ENCODE data around the gene SHOX.
"Not testable (repeated sequence)": the region's sequence is repeated elsewhere in the genome, so short reads cannot be mapped to it uniquely, and the experiment has no call there.

Gene SHOX

DNA sequence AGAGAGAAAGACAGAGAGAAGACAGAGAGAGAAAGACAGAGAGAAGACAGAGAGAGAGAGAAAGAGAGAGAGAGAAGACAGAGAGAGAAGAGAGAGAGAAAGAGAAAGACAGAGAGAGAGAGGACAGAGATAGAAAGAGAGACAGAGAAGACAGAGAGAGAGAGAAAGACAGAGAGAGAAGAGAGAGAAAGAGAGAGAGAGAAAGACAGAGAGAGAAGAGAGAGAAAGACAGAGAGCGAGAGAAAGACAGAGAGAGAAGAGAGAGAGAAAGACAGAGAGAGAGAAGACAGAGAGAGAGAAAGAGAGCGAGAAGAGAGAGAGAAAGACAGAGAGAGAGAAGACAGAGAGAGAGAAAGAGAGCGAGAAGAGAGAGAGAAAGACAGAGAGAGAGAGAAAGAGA lies 7.8 kb upstream of the SHOX start:
- not testable (repeated sequence) for DNase-seq

DNA sequence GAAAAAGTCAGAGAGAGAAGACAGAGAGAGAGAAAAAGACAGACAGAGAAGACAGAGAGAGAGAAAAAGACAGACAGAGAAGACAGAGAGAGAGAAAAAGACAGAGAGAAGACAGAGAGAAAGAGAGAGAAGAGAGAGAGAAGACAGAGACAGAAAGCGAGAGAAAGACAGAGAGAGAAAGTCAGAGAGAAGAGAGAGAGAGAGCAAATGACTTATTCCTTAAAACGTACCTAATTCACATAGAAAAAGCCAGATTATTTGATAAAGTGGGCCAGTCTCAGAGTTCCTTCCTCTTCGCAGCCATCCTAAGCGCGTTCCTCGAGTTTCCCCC lies 7.4 kb upstream of the SHOX start:
- DNase-seq: no peak

DNA sequence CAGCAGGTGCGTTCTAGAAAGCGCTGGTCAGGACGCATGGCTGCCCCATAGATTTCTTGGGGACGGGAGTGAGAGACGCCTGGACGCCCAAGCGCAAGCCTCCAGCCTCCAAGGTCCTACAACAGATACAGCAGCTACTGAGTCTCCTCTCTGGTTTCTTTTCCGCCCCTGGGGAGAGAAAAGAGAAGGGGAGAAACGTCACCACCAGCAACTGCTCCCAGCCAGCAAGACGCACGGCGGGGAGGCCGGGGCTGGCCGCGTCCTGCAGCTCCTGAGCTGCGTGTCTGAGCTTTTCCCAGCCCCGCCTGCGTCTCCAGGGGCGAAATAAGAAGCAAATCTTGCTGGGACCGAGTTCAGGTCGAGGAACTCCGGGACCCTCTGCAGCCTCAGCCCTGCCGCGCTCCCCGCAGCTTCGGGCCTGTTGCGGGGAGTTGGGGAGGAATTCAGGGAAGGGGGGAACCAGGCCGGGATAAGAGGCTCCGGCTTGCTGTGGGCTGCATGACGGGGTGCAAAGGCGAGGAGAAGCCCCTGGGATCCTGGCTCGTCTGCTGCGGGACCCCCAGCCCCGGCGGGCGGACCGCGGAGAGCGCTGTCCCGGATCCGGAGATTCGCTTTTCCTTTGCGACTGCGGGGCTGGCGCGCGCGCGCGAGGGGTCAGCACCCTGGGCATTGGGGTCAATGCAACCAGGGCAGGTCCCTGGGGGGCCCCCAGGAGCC lies 6.8 kb upstream of the SHOX start:
- DNase-seq: no peak

DNA sequence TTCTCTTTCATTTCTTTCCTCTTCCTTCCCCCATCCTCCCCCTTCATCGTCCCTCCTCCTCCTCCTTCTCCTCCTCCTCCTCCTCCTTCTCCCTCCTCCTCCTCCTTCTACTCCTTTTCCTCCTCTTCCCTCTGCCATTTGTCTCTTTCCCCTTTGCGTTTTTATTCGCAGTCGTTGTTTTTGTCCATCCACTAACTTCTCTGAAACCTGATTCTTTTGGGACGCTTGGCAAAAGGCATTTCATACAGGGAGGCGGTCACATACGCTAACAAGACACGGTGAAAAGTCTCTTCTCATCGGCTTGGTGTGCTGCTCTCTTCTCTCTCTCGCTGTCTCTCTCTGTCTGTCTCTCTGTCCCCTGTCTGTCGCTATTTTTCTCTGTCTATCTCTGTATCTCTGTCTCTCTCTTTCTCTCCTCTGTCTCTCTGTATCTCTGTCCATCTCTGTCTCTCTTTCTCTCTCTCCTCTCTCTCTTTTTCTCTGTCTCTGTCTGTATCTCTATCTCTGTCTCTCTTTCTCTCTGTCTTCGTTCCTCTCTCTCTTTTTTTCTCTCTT lies 5.4 kb upstream of the SHOX start:
- no peak for DNase-seq

DNA sequence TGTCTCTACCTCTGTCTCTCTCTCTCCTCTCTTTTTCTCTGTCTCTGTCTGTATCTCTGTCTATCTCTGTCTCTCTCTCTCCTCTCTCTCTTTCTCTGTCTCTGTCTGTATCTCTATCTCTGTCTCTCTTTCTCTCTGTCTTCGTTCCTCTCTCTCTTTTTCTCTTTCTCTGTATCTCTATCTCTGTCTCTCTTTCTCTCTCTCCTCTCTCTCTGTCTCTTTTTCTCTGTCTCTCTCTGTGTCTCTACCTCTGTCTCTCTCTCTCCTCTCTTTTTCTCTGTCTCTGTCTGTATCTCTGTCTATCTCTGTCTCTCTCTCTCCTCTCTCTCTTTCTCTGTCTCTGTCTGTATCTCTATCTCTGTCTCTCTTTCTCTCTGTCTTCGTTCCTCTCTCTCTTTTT lies 4.5 kb upstream of the SHOX start:
- not testable (repeated sequence) for DNase-seq

DNA sequence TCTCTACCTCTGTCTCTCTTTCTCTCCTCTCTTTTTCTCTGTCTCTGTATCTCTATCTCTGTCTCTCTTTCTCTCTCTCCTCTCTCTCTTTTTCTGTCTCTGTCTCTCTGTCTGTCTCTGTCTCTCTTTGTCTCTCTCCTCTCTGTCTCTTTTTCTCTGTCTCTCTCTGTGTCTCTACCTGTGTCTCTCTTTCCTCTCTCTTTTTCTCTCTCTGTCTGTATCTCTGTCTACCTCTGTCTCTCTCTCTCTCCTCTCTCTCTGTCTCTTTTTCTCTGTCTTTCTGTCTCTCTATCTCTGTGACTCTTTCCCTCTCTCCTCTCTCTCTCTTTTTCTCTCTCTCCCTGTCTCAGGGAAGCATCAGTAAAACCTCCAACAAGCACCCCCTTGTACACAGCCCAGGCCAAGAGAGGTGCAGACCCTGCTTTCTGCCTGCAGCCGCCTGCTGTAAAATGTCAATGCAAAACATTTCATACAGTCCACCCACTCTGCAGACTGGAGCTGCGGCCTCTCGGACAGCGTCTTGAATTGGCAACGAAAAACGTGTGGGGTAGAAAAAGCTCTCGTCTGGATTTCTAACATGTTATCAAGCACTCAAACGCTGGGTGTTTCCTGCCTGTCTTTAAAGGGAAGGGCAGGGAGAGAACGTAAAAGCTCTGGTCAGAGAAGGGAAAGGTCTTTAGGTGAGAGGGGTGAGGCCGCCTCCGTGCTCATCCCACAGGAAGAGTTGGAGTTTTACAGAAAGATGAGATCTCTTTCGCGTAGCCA lies 3.7 kb upstream of the SHOX start:
- no peak for DNase-seq

DNA sequence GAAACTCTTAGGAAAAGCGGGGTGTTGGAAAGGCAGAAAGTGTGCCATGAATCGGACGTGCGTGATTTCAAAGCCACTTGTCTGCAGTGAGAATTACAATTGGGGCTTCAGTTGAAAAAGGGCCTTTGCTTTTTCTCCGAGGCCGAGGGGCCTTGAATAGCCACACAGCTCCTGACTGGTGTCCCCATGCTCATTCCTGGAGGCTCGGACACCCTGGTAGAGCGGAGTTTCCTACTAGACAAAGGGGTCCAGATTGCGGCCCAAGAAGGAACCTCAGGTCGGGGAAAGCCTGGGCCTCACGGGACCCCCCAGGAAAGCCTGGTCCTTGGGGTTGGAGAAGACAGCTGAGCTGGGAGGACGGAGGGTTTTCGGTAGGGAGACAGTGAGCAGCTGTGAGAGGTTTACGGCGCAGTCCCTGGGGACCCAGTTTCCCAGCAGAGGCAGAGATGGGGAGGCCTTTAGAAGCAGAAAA lies 3.0 kb upstream of the SHOX start:
- DNase-seq: no peak

DNA sequence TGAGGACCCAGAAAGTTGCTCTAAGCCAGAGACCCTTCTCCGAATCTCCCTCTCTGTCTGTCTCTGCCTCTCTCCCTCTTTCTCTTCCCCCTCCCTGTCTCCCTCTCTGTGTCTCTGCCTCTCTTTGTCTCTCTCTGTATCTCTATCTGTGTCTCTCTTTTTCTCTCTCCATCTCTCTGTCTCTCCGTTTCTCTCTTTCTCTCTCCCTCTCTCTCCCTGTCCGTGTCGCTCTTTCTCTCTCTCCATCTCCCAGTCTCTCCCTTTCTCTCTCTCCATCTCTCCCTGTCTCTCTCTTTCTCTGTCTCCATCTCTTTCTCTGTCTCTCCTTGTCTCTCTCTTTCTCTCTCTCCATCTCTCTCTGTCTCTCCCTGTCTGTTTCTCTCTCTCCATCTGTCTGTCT lies 2.6 kb upstream of the SHOX start:
- DNase-seq: no peak

DNA sequence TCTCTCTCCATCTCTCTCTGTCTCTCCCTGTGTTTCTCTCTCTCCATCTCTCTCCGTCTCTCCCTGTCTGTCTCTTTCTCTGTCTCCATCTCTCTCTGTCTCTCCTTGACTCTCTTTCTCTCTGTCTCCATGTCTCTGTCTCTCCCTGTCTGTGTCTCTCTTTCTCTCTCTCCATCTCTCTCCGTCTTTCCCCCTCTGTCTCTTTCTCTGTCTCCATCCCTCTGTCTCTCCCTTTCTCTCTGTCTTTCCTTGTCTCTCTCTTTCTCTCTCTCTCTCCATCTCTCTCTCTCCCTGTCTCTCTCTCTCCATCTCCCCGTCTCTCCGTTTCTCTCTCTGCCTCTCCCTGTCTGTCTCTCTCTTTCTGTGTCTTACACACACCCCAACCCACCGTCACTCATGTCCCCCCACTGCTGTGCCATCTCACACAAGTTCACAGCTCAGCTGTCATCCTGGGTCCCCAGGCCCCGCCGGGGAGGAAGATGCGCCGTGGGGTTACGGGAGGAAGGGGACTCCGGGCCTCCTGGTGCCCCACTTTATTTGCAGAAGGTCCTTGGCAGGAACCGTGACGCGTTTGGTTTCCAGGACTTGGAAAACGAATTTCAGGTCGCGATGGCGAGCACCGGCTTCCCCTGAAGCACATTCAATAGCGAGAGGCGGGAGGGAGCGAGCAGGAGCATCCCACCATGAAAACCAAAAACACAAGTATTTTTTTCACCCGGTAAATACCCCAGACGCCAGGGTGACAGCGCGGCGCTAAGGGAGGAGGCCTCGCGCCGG lies 1.2 kb upstream of the SHOX start:
- no peak for DNase-seq

DNA sequence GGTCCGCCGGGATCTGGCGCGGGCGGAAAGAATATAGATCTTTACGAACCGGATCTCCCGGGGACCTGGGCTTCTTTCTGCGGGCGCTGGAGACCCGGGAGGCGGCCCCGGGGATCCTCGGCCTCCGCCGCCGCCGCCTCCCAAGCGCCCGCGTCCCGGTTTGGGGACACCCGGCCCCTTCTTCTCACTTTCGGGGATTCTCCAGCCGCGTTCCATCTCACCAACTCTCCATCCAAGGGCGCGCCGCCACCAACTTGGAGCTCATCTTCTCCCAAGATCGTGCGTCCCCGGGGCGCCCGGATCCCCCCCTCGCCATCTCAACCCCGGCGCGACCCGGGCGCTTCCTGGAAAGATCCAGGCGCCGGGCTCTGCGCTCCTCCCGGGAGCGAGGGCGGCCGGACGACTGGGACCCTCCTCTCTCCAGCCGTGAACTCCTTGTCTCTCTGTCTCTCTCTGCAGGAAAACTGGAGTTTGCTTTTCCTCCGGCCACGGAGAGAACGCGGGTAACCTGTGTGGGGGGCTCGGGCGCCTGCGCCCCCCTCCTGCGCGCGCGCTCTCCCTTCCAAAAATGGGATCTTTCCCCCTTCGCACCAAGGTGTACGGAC lies 482 bp upstream of the SHOX start:
- DNase-seq: no peak

DNA sequence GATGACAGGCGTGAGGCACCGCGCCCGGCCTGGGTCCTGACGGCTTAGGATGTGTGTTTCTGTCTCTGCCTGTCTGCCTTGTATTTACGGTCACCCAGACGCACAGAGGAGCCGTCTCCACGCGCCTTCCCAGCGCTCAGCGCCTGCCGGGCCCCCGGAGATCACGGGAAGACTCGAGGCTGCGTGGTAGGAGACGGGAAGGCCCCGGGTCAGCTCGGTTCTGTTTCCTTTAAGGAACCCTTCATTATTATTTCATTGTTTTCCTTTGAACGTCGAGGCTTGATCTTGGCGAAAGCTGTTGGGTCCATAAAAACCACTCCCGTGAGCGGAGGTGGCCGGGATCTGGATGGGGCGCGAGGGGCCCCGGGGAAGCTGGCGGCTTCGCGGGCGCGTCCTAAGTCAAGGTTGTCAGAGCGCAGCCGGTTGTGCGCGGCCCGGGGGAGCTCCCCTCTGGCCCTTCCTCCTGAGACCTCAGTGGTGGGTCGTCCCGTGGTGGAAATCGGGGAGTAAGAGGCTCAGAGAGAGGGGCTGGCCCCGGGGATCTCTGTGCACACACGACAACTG lies 1.3 kb downstream of the SHOX start:
- no peak for DNase-seq

DNA sequence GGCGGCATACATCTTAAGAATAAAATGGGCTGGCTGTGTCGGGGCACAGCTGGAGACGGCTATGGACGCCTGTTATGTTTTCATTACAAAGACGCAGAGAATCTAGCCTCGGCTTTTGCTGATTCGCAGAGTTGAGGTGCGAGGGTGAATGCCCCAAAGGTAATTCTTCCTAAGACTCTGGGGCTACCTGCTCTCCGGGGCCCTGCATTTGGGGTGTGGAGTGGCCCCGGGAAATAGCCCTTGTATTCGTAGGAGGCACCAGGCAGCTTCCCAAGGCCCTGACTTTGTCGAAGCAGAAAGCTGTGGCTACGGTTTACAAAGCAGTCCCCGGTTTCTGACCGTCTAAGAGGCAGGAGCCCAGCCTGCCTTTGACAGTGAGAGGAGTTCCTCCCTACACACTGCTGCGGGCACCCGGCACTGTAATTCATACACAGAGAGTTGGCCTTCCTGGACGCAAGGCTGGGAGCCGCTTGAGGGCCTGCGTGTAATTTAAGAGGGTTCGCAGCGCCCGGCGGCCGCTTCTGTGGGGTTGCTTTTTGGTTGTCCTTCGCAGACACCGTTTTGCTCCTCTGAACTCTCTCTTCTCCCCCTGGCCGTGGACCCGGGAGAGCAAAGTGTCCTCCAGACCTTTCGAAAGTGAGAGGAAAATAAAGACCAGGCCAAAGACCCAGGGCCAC lies 1.9 kb downstream of the SHOX start:
- no peak for DNase-seq

DNA sequence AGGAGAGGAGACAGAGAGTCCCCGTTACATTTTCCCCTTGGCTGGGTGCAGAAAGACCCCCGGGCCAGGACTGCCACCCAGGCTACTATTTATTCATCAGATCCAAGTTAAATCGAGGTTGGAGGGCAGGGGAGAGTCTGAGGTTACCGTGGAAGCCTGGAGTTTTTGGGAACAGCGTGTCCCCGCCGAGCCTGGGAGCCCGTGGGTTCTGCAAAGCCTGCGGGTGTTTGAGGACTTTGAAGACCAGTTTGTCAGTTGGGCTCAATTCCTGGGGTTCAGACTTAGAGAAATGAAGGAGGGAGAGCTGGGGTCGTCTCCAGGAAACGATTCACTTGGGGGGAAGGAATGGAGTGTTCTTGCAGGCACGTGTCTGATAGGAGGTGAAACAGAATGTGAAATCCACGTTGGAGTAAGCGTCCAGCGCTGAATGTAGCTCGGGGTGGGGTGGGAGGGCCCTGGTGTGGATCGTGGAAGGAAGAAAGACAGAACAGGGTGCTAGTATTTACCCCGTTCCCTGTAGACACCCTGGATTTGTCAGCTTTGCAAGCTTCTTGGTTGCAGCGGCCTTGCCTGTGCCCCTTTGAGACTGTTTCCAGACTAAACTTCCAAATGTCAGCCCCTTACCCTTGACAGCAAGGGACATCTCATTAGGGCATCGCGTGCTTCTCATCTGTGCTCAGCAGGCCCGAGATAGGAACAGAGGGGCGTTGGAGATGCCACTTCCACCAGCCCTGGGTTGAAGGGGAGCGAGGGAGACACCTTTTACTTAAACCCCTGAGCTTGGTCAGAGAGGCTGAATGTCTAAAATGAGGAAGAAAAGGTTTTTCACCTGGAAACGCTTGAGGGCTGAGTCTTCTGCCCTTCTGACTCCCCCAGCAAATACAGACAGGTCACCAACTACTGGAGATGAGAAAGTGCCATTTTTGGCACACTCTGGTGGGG lies 2.7 kb downstream of the SHOX start:
- no peak for DNase-seq

DNA sequence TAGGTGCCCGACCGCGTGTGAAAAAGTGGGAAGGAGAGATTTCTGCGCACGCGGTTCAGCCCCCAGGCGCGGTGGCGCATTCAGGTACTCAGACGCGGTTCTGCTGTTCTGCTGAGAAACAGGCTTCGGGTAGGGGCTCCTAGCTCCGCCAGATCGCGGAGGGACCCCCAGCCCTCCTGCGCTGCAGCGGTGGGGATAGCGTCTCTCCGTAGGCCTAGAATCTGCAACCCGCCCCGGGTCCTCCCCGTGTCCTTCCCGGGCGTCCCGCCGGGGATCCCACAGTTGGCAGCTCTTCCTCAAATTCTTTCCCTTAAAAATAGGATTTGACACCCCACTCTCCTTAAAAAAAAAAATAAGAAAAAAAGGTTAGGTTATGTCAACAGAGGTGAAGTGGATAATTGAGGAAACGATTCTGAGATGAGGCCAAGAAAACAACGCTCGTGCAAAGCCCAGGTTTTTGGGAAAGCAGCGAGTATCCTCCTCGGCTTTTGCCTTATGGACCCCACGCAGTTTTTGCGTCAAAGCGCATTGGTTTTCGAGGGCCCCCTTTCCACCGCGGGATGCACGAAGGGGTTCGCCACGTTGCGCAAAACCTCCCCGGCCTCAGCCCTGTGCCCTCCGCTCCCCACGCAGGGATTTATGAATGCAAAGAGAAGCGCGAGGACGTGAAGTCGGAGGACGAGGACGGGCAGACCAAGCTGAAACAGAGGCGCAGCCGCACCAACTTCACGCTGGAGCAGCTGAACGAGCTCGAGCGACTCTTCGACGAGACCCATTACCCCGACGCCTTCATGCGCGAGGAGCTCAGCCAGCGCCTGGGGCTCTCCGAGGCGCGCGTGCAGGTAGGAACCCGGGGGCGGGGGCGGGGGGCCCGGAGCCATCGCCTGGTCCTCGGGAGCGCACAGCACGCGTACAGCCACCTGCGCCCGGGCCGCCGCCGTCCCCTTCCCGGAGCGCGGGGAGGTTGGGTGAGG lies 3.7 kb downstream of the SHOX start:
- no peak for DNase-seq

DNA sequence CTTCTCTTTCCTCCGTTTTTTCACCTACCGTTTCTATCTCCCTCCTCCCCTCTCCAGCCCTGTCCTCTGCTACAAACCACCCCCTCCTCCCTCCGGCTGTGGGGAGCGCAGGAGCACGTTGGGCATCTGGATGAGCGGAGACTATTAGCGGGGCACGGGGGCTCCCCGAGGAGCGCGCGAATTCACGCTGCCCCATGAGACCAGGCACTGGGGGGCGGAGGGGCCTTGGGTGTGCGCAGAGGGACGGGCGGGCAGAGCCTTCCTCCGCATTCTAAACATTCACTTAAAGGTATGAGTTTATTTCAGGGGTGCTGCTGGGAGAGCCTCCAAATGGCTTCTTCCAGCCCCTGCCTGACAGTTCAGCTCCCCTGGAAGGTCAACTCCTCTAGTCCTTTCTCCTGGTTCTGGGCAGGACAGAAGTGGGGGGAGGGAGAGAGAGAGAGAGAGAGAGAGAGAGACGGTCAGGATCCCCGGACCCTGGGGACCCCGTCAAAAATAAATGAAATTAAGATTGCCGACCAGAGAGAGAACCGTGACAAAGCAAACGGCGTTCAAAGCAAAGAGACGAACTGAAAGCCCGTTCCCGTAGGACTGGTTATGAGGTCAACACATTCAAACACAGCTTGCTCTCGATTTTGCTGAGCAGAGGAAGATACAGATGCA lies 5.0 kb downstream of the SHOX start:
- DNase-seq: no peak

DNA sequence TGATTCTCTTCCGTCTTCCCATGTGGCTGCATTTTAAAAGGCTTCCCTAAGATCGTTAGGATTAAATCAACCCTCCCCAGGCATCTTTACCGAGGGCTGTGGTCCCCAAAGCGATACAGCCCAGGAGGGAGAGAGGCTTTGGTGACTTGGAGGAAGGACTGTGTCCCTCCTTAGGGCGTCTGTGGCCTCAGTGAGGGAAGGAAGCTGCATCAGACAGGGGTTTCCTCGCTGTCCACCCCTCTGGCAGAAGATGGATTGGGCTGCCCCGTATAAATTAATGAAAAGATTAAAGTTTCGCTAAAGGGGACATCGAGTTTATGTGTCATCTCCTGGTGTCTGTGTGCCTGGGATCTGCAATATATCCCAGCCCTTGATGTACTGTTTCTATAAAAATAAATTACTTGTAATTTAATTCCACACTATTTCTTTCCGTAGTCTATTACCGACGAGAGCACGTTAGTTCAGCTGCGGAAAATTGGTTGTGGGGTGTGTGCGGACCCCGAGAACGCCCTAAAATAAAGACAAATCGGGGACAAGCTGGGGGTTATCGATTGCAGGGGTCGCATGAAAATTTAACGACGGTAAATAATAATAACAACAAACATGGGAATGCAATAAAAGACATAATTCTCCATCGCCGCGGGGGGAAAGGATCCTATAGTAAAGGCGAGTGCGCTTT lies 6.5 kb downstream of the SHOX start:
- no peak for DNase-seq

DNA sequence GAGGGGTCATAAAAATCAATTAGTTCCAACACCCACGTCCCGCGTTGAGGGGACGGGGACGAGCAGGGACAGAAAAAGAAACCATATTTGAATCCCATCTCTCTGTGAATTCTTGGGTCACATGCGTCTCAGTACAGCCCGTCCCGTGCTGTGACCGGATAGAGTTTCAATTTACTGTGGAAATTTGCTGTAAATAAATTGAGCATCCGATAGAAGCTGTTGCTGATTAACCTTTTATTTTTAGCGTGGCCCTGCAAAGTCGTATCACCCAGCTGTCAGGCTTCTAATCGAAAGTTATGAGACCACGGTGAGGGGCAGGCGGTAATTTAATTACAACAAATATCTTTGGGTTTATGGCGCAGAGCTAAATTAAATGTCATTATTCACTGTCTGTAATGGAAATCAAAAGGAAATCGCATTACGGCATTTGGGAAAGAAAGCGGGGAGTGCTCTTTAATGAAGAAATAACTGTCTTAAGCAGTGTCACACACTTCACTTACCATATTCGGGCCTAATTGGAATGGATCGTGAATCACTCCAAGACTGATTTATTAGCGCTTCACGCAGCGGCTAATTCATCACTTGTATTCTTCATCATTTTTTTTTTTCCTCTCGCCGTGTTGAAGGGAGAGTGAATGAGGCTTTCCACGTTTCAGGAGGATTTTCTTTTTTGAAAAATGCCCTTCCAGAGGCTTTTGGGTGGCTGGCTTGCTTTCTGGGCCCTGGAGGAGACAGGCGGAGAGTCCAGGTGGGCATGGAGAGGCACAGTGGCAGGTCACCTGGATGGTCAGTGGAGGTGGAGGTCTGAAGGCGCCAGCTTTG lies 7.3 kb downstream of the SHOX start:
- DNase-seq: no peak

All from activated CD8-positive, alpha-beta memory T cell treated with anti-CD3 and anti-CD28 coated beads, Interleukin-2, amount 50 U/mL, for 48 hours (primary cell).